ENCODE results near the gene FOXM1. TPM values are rescaled to one million over a fixed set of nuclear protein-coding genes. Genes with fewer than 3 reads are reported as not detected.

The FOXM1 gene
- total RNA-seq, 1 experiment from 2014 or later = 118 TPM

- no peak for TF ChIP-seq TCF7 (CRISPR knock-in tag; IDR thresholded peaks at IDR 0.05; ENCODE audit: low read depth)
- no peak for TF ChIP-seq FOXP1 (CRISPR knock-in tag; IDR thresholded peaks at IDR 0.05; ENCODE audit: borderline replicate concordance)
- no peak for TF ChIP-seq TEAD4 (CRISPR knock-in tag; IDR thresholded peaks at IDR 0.05)
- TF ChIP-seq ZNF232 (CRISPR knock-in tag; IDR thresholded peaks at IDR 0.05) = no peak; the same call in 1 of the 2 replicates
- TF ChIP-seq ATF1 (CRISPR knock-in tag; IDR thresholded peaks at IDR 0.05) = no peak
- TF ChIP-seq MYBL2 (CRISPR knock-in tag; IDR thresholded peaks at IDR 0.05) = peak; percentile 99
- no peak for TF ChIP-seq AFF4 (CRISPR knock-in tag; IDR thresholded peaks at IDR 0.05; ENCODE audit: borderline replicate concordance)
- TF ChIP-seq ZNF423 (CRISPR knock-in tag; IDR thresholded peaks at IDR 0.05) = no peak
- TF ChIP-seq IRF2 (CRISPR knock-in tag; IDR thresholded peaks at IDR 0.05; ENCODE audit: borderline replicate concordance, low read depth) = no peak
- 0 out of 2 replicates have a peak, but pooled peaks have one; percentile 19 for TF ChIP-seq ERG (CRISPR knock-in tag; IDR thresholded peaks at IDR 0.05)
- TF ChIP-seq E2F4 (CRISPR knock-in tag; IDR thresholded peaks at IDR 0.05; ENCODE audit: borderline replicate concordance, low read depth) = peak; percentile 99
- TF ChIP-seq GTF2I (CRISPR knock-in tag; conservative IDR thresholded peaks at IDR 0.05) = no peak
- no peak for TF ChIP-seq NR1H2 (CRISPR knock-in tag; IDR thresholded peaks at IDR 0.05)
- TF ChIP-seq NR2C2 (CRISPR knock-in tag; IDR thresholded peaks at IDR 0.05) = no peak; the same call in 1 of the 2 replicates
- 0 out of 2 replicates have a peak, but pooled peaks have one; percentile 5 for TF ChIP-seq HMGXB4 (CRISPR knock-in tag; IDR thresholded peaks at IDR 0.05)
- peak; percentile 64; the same call in 1 of the 2 replicates for TF ChIP-seq E2F5 (CRISPR knock-in tag; IDR thresholded peaks at IDR 0.05)
- no peak for TF ChIP-seq MLX (CRISPR knock-in tag; IDR thresholded peaks at IDR 0.05)
- TF ChIP-seq CBFB (CRISPR knock-in tag; IDR thresholded peaks at IDR 0.05; ENCODE audit: low read depth) = no peak
- 0 out of 2 replicates have a peak, but pooled peaks have one; percentile 25 for TF ChIP-seq NFYB (CRISPR knock-in tag; conservative IDR thresholded peaks at IDR 0.05; ENCODE audit: low read depth)
- peak; percentile 55; the same call in 1 of the 2 replicates for TF ChIP-seq ETV6 (CRISPR knock-in tag; IDR thresholded peaks at IDR 0.05)
- TF ChIP-seq USF2 (CRISPR knock-in tag; IDR thresholded peaks at IDR 0.05) = peak; percentile 95
- TF ChIP-seq USF1 (CRISPR knock-in tag; IDR thresholded peaks at IDR 0.05) = peak; percentile 94
These were observed at the start of gene FOXM1, which contains the start of gene RHNO1 (continued) for GRCh38 chr12:2877047-2877952.
